Activated effector memory CD4-positive, alpha-beta T cell treated with Interleukin-2 at 50 U/mL for 16 hours (primary cell): ENCODE measurements around the gene MORC1.

Experiments used
- DNase-seq: peaks from one replicate; pipeline ENCODE4 v3.0.0-alpha.2; 2020

MORC1 gene

DNA sequence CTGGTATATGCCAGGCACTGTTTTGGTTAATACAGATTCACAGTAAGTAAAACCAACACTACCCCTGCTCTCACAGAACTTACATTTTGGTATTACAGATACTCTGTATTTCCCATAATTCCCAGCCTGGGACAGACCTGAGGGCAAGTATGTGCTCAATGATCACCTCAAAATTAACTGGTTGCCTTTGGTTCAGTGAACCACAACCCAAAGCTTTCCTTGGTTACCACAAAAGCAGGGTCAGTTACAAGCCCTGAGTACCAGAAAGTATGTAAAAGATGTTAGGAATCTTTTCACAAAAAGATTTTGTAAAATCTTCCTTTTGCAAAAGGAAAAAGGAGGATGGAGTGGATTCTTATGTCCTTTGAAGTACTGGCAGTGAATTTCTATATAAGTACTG lies 92.0 kb downstream of the MORC1 start:
- DNase-seq: no peak

DNA sequence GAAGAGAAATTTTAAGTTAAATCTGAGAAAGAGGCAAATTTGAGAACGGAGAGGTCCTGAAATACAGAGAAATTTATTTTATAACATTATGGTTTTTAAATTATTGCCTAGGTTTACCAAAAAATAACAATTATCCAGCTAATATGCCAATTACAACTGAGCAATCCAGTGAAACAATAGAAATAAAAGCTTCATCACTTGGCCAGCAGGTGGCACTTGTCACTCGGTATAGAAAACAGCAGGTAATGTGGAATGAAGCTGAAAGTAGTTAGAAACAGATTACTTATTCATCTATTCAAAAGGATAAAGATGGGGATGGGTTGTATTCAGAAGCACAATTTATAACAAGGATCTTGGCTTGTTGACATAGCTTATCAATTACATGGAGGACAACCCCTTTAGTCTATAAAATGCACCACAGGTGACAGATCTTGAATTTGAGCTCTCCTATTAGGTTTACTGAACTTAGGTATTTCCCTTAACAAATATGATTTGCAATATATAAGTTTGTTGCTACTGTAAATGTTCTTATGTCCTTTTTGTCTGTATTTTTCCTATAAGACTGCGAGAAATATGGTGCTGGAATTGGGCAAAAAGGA lies 94.2 kb downstream of the MORC1 start:
- peak; percentile 0 for DNase-seq

DNA sequence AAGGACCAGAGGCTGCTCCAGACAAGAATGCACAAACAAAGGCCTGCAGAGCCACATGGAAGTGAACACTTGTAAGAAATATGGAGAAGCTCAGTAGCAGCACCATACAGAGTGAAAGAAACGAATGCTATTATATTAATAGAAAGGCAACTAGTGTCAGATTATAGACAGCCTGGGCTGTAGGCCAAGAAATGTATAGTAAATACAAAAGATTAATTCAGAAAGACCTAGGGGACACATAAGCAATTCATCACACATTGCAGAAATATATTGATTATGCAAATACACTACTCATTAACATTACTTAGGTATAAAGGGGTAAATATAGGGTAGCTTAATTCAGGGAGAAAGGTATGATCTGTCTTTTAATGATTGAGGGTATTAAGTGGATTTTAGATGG lies 94.8 kb downstream of the MORC1 start:
- no peak for DNase-seq

DNA sequence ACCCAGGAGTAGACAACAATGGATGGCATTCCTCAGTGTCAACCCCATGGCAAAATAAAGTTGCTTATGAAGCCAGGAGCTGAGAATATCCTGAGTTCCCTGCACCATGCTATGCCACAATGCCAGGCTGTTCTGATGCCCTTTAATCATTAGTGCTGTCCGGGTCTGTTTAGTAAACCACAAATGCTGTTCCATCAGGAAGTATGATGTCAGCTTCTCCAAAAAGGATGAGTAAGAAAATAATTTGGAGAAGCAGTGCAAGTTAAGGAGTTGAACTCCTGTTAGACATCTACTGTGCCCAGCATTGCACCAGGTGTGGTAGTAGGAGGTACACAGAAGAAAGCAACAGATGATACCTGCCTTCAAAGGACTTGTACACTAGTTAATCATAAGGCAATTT lies 96.4 kb downstream of the MORC1 start:
- no peak for DNase-seq

DNA sequence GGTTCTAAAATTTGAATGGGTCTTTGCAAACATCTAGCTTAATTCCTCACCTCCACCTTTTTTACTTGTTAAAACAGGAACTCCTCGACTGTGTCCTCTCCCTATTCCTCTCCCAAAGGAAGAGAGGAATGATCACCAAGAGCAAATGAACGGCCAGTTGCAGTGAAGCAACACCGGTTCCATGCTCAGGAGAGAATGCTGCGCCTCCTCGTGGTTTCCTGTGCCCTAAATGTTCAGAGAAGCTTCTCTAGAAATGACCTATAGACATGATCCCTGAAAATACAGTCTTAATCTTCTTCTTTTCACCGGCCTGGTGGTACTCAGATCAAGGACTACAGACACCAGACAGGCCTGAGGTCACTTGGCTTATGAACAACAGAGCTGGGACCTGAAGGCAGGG lies 99.1 kb downstream of the MORC1 start:
- DNase-seq: no peak

DNA sequence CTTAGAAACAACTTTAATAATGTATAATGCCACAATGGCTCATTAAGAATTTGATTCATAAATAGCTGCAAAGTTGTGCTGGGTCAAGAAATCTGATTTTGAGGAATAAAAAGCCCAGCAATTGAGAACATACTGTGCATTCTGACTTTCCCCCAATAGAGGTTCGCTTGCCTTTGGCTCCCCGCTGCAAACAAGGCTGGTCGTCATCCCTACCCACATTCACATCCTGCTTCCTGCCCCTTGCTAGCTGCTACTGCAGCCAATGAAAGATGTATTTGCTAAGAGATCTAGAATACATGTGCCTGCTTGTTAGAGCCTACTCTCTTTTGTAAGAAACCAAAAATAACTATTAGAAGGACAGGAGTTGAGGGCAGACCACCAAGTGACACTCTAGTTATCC lies 112.5 kb downstream of the MORC1 start:
- no peak for DNase-seq

DNA sequence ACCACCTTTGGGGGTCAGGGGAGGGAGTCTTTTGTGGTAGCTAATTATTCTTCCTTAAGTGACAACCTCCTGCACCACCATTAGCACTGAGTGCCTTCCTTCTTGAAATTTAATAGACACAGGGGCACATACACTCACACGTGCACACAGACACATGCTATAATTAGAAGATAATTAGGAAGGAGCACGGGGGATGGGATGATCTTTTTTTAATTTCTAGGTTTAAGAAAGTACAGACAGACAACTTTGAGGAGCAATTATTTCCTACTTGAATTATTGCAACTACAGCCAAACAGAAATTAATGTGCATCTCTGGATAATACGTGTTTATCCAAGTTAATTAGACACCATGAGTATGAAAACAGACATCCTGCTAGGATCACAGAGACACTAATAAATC lies 119.5 kb downstream of the MORC1 start:
- no peak for DNase-seq

DNA sequence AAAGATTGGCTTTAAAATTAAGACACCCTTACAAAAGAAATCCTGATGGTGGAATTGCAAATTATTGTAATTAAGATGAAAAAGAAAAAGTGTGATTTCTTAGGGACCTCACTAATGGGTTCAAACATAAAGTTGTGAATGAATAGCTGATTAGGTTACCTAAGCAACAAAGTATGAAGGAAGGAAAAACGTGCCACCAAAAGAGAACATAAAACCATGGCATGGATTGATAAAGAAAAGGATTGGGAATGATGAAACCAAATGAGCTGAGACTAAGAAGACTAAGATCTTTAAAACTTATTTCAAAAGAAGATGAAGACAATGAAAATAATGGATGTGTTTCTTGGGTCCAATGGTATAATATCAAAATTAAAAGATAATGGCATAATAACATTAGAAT lies 132.1 kb downstream of the MORC1 start:
- DNase-seq: no peak

DNA sequence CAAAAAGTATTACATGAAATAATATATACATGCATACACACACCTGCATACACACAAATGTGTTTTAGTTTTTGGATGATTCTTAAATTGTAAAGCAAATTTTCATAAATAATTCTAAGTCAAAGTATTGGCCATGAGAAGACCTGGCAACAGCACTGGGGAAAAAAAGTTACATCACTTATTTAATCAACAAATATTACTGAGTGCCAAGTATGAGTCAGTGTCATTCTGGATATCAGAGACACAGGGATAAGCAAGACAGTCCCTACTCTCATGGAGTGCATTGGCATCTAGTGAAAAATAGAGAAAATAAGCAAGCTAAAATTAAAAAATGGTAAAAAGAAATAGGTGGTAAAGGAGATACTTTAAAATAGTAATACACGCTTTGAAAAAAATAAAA lies 134.9 kb downstream of the MORC1 start:
- no peak for DNase-seq

DNA sequence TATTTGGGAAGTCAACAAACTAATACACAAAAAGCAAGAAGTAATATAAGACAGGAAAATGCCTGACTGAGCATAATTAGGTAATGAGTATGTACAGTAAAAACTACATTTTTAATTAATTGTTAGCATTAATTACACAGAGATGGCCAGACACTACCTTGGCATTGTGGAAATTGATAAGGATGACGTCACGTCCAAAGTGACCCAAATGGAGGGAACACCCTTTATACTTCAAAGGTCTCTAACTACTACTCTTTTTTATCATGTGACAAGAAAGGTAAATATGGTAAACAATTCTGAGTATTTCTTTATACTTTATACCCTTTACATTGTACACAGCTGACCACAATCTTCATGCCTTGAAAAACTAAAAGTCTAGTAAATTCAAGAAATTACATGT lies 141.9 kb downstream of the MORC1 start:
- no peak for DNase-seq

DNA sequence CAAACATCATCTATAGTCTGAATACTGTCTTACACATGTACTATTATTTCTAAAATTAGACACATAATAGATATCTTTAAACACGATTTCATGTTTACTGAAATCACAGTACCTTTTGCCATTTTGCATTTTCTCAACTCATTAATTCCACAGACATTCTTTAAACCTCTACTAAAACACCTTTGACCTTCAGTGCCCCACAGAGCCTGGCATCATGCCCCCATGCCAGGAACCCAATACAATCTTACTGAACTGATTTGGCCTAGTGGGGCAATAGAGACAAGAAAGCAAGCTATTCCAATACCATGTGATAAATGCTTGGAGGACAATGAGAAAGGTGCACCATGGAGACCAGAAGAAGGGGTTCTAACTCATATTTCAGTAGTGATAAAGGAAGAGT lies 144.9 kb downstream of the MORC1 start:
- DNase-seq: no peak

DNA sequence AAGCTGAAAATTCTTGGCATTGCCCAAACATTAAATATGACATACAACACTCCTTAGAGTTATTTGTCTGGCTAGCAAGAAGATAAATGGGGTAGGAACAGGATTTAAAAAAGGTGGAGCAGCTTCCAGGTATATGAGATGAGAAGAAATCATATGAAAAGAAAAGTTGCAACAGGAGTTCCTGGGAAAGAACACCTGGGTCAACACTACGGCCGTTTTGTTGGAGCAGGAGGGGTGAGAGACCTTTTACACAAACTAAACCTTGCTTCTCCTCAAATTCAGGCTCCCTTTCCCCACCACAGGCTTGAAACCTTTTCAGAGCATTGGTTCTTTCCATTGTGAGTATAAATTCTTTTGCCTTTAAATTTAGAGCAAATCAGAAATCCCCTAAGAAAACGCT lies 145.5 kb downstream of the MORC1 start:
- DNase-seq: no peak

DNA sequence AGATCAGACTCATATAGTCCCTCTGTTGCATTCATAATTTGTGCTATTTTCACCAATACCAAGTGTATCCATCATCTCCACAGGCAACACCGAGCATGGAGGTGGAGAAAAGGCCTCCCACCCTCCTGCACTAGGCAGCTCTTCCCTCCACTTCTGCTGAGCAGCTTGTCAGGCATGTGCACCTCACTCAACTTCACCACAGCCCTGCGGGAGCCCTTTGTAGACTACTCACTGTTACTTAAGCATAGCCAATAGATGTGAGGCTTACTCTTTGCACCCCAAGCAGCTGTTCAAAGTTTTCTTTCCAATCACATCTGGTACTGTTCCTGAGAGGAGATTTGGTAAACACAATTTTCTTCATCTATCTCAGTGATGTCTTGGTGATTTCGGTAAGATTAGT lies 147.4 kb downstream of the MORC1 start:
- DNase-seq: no peak

DNA sequence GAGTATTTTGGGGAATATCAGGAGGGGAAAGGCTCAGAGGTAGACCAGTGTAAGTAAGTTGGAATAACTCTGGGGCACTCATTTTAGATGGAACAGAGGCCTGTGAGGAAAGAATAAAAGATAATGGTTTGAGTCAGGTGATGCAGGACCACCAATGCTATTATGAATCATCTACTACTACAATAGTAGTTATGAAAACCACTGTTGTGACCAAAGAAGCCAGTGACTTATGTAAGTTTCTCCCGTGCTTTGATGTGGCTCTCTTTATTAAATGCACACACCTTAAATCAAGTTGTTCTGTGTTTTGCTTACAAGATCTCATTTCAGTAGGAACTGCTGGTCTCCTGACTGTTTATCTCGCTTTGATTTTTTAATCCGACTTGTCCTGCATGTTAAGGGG lies 151.2 kb downstream of the MORC1 start:
- DNase-seq: no peak

DNA sequence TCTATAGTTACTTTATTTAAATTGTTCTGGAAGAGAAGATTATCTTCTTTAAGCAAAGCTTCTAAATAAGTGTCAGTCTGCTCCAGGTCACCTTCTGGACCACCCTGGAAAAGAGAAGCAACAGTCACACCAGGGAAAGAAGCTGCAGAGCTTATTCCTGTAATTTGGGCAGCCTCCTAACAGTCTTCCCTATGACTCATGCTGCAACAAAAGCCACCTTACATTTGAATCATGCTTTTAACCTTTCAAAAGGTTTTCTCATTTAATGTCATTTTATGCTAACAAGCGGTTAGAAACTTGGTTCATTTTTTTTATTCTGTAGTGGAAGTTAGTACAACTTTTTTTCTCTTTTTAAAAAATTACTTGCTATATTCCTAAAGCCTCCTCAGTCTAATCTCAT lies 158.9 kb downstream of the MORC1 start:
- no peak for DNase-seq

DNA sequence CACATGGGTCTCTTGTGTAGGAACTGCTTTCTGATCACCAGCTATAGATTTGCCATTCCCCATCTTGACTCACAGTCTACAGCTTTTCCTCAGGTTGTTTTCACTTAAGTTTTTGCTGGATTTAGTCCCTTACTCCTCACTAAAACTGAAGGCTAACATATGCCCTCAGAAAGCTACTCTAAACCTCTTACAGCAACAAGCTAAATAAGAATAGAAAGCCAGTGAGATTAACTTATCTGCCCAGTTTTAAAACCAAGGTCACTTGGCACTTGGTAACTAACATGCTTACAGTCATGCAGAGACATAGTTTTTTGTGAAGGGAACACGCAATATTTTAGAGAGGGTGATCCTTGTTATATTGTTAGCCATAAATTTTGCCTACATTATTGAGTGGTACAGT lies 164.2 kb downstream of the MORC1 start, which contains the start of gene GUCA1C:
GUCA1C (minus strand) TSS at position 180 of the 400 bp plus-strand sequence; CDS start at position 63, 117 bp downstream.
- DNase-seq: no peak

DNA sequence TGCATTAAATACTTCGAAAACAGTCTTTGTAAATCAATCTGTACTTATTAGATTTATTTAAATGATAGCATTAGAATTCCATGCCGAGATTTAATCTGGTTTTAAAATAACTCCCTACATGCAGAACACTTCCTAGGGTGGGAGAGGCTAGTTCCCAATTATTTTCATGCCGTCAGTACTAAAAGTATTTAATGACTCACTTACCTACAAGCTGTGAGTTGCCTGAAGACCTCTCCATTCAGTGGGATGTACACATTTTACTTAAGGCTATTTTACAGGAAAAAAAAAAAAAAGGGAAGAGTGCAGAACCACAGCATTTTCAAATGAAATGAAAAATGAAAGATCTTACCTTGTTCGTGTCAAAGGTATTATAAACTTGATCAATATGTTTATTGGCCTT lies 164.7 kb downstream of the MORC1 start:
- no peak for DNase-seq

DNA sequence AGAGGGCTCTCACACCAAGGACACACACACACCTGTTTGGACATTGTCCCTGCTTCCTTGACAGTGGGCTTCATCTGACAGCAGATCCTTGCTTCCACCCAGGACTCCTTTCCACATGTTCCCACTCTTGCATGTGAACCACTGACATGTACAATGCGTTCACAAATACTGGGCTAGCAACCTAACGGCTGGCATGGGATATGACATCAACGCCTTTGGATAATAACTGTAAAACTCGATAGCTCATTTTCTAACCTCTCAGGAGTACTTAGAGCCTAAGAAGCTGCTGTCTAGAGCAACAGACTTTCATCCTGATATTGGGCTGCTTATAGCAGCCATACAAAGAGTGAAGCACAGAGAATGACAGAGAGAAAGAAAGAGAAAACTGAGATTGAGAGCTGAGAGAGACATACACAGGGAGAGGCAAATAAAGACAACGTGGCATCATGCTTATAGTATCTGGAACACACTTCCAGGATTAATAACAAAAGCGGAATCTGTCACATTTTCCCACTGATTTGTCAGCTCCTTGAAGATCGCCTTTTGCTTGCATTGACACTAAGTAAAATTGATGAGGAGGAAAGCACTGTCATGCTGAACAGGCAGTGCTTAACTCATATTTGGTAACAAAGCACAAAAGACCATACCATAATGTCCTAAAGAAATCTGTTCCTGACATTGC lies 166.0 kb downstream of the MORC1 start:
- no peak for DNase-seq

DNA sequence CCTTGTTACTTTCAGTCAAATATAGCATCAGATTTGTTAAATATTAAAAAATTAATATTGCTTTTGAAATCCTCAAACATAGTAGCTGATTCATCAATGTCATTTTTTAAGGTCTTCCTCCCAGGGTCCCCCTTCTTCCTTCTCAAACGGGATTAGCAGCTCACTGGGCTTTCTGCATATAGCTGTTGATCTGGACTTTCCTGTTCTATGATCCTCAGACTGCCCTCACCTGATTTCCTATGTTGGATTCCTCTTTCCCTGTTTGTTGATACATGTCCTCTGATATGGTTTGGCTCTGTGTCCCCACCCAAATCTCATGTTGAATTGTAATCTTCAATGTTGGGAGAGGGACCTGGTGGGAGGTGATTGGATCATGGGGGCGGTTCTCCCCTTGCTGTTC lies 170.1 kb downstream of the MORC1 start:
- DNase-seq: no peak

DNA sequence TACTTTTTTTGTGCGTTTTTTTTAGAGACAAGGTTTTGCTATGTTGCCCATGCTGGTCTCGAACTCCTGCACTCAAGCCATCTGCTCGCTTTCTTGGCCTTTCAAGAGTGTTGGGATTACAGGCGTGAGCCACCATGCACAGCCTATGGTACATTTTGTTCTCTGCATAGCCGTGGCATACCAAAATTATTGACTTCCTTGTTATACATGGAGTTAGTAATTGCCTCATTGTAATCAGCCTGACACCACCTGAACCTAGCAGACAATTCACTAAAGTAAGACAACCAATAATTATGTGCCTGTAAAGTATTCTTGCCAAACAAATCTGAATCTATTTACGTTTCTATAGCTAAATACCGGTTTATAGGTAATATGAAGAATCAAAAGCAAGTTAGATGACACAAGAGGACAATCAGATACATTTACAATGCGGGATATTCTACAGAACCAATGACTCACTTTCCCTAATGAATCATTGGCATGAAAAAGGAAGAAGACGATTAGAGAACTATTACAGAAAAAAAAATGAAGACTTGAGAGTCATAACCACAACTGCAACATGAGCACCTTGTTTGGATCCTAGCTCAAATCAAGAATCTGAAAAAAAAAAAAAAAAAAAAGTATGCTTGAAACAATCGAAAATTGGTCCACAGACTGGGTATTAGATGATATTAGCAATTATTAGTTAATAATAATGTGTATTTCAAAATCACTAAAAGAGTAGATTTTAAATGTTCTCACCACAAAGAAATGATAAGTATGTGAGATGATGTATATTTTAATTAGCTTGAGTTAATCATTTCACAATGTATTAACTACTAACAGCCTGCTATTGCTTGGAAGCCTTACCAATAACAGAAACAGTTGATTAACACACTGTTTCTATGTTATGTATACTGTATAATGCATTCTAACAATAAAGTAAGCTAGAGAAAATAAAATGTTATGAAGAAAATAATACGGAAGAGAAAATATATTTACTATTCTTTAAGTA lies 171.3 kb downstream of the MORC1 start:
- no peak for DNase-seq

DNA sequence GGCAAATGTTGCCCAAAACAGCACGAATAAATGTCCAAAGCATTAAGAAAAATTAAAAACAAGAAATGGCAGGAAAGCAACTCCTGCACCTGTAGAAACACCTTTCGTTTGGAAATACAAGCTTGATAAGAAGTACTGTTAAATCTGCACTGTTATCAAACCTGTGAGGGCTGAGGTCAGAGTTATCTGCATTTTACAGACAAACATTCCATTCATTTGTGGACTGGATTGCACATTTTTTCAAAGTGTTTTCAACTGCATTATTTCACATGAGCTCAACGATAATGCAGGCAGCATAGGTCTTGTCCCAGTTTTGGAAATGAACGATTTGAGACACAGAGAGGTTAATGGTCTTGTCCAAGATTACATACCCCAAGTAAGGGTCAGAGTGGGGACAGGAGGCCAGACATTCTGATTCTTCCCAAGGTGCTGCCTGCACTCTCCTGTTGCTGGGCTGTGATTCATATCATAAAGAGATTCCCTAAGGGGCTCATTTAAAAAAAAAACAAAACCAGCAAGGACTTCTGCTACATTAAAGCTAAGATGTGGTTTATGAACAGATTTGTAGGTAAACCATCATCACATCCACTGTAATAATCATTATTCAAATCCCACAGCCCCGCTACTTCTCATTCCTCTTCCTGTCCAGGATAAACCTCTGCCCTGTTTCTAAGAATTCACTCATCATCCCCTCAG lies 177.2 kb downstream of the MORC1 start:
- no peak for DNase-seq

DNA sequence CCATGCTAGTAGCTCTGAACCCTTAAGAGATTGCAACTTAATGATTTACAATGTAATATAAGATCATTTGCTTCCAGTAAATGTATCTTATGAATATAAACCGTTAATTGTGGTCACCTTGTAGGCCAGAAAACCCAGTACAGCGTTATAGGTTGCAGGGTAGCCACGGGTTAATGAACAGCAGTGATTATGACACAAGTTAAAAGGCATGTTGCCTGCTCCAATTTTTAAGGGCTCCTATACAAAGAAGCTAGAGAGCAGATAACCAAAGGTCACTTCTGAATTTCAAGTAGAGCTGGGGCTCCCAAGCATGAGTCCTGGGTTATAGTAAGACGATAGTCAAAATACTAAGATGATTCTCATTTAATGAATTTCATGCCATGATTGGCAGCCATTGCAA lies 177.8 kb downstream of the MORC1 start:
- DNase-seq: no peak
